Endothelial cell of umbilical vein (primary cell): Measurements from ENCODE around the gene PIP4K2B. TPM values are rescaled to one million over a fixed set of nuclear protein-coding genes. Genes with fewer than 3 reads are reported as not detected.
A peak's percentile ranks its signal among the peaks of the same experiment; 100 is the strongest.

Experiments
- BruUV-seq: library from RNA; stranded (reverse); fragments of 400-500 nt; replicated peaks from 2 replicates; lab custom pipeline; 2021; lab: Mats Ljungman, UMichigan
- CTCF ChIA-PET: fragments of 300-600, 350-600 bp; sonication (Branson Sonifier 250); formaldehyde crosslinking; loops from one replicate; lab custom pipeline; 2021; ENCODE audit warnings: antibody characterized with exemption, inconsistent platforms; lab: Charles Lee
- POLR2A ChIA-PET: fragments of 300-600, 350-600 bp; sonication (Branson Sonifier 250); formaldehyde crosslinking; loops from one replicate; lab custom pipeline; 2021; ENCODE audit warnings: antibody characterized with exemption, inconsistent platforms; lab: Charles Lee
- DNase-seq: peaks from one replicate; pipeline ENCODE4 v3.0.0-alpha.2; 2011; ENCODE audit warnings: low read depth, low spot score
- FAIRE-seq: peaks from 2 replicates; lab custom pipeline; 2011; peaks lifted over from hg19 to GRCh38; lab: Jason Lieb, UNC
- H2AFZ ChIP-seq: 2 replicates; pipeline ENCODE4 v1.6.0; 2012; ENCODE audit warnings: low read depth, low read length, control low read depth, inconsistent platforms
- H3K27ac ChIP-seq: 2 replicates; pipeline ENCODE4 v1.5.1; 2011; ENCODE audit warnings: low read depth, mild to moderate bottlenecking, control low read depth, low read length, moderate library complexity; ENCODE audit not compliant: insufficient read depth
- H3K27me3 ChIP-seq, 2 experiments: 2 replicates each; pipeline versions ENCODE4 v1.6.0 to v1.6.1; 2011; ENCODE audit warnings: low read length in 2 of 2, mixed read lengths in 1 of 2; ENCODE audit not compliant: control insufficient read depth in 2 of 2, insufficient read depth in 2 of 2
- H3K36me3 ChIP-seq, 2 experiments: 2 replicates in 1 of 2; 3 replicates in 1 of 2; pipeline ENCODE4 v1.5.1; 2011; ENCODE audit warnings: low read length in 2 of 2, mild to moderate bottlenecking in 1 of 2, moderate library complexity in 1 of 2; ENCODE audit not compliant: control insufficient read depth in 2 of 2, insufficient read depth in 2 of 2; ENCODE audit errors: extremely low read depth in 1 of 2
- H3K4me1 ChIP-seq: 3 replicates; pipeline ENCODE4 v1.5.1; 2011; ENCODE audit warnings: mild to moderate bottlenecking, low read length; ENCODE audit not compliant: control insufficient read depth, insufficient read depth; ENCODE audit errors: extremely low read depth
- H3K4me2 ChIP-seq: 2 replicates; pipeline ENCODE4 v1.6.1; 2011; ENCODE audit warnings: low read length, control low read depth, mixed read lengths; ENCODE audit not compliant: insufficient read depth
- H3K4me3 ChIP-seq, 3 experiments: fragments of 200-600 bp in 1 of 3; sonication (generic), shearing (Covaris generic) in 1 of 3; replicated peaks in 1 of 3; 2 replicates each; pipeline ENCODE4 v1.5.1; 2011 to 2016; ENCODE audit warnings: control low read depth in 3 of 3, low read length in 3 of 3, mild to moderate bottlenecking in 2 of 3, inconsistent platforms in 1 of 3, low read depth in 1 of 3, moderate library complexity in 1 of 3; ENCODE audit not compliant: insufficient read depth in 1 of 3
- H3K79me2 ChIP-seq: 2 replicates; pipeline ENCODE4 v1.6.0; 2012; ENCODE audit warnings: low read length, inconsistent platforms; ENCODE audit not compliant: control insufficient read depth, insufficient read depth
- H3K9ac ChIP-seq: replicated peaks from 2 replicates; pipeline ENCODE3; 2011; ENCODE audit warnings: low read length, control low read depth; ENCODE audit not compliant: insufficient read depth; ENCODE audit errors: extremely low read depth
- H3K9me1 ChIP-seq: replicated peaks from 3 replicates; pipeline ENCODE4 v1.6.0; 2011; ENCODE audit warnings: mild to moderate bottlenecking, low read length; ENCODE audit not compliant: control insufficient read depth, insufficient read depth; ENCODE audit errors: extremely low read depth
- H3K9me3 ChIP-seq: replicated peaks from 2 replicates; pipeline ENCODE4 v1.5.1; 2012; ENCODE audit warnings: low read length, inconsistent platforms; ENCODE audit not compliant: control insufficient read depth, insufficient read depth
- H4K20me1 ChIP-seq: replicated peaks from 2 replicates; pipeline ENCODE3; 2011; ENCODE audit warnings: mild to moderate bottlenecking, low read length; ENCODE audit not compliant: control insufficient read depth, insufficient read depth; ENCODE audit errors: extremely low read depth
- CTCF ChIP-seq, 2 donors: IDR thresholded peaks; 1 replicate in 1 of 2; 2 replicates in 1 of 2; pipeline ENCODE4 v1.5.1; 2011; ENCODE audit warnings: low read length in 2 of 2, mild to moderate bottlenecking in 2 of 2, moderate library complexity in 2 of 2, control low read depth in 1 of 2, inconsistent platforms in 1 of 2, low read depth in 1 of 2; ENCODE audit not compliant: insufficient read depth in 1 of 2; ENCODE audit errors: extremely low read depth in 1 of 2
- EZH2 ChIP-seq: IDR thresholded peaks from 2 replicates; pipeline ENCODE4 v1.6.1; 2012; ENCODE audit warnings: borderline replicate concordance, low read depth, mild to moderate bottlenecking, moderate library complexity, low read length, inconsistent platforms; ENCODE audit not compliant: severe bottlenecking
- FOS ChIP-seq: IDR thresholded peaks from 2 replicates; pipeline ENCODE4 v1.6.1; 2011; ENCODE audit warnings: mild to moderate bottlenecking, low read length, moderate library complexity, borderline replicate concordance; ENCODE audit not compliant: insufficient read depth
- GATA2 ChIP-seq: IDR thresholded peaks from 2 replicates; pipeline ENCODE4 v1.7.0; 2011; ENCODE audit warnings: low read depth, mild to moderate bottlenecking, moderate library complexity, mixed read lengths, low read length; ENCODE audit not compliant: insufficient read length, insufficient read depth
- POLR2A ChIP-seq: IDR thresholded peaks from 2 replicates; pipeline ENCODE4 v1.6.1; 2012; ENCODE audit warnings: low read depth, mild to moderate bottlenecking, control low read depth, low read length
- POLR2AphosphoS5 ChIP-seq: IDR thresholded peaks from 2 replicates; pipeline ENCODE4 v1.6.1; 2012; ENCODE audit warnings: low read depth, mild to moderate bottlenecking, control low read depth, low read length, moderate library complexity; ENCODE audit not compliant: insufficient read depth
- dilution Hi-C: fragments of 300-500 bp; cut with MboI; formaldehyde crosslinking; loops from one replicate; pipeline ENCODE4 v1.15.0; 2019; ENCODE audit warnings: low sequenced_read_pairs; ENCODE audit not compliant: extremely low pct_ligation_motif_present
- intact Hi-C: fragments of 100-400 bp; cut with micrococcal nuclease; formaldehyde crosslinking; loops from one replicate; pipeline ENCODE4 v1.10.0; 2022
- polyA plus RNA-seq, 4 experiments: library from polyadenylated mRNA; depleted of rRNA in 3 of 4; stranded (reverse) in 3 of 4; unstranded in 1 of 4; fragments of >200 nt; gene quantifications; 2 replicates each; pipeline versions ENCODE4 v1.2.1 to v1.2.3, GENCODE V29; 2011 to 2012; ENCODE audit warnings: missing spikeins in 1 of 4
- total RNA-seq: library from RNA; stranded (reverse); gene quantifications from 2 replicates; pipeline ENCODE4 v1.2.3, GENCODE V29; 2021

The PIP4K2B gene
- total and polyA plus RNA-seq, 2 donors (not counting 3 experiments of a cell fraction or from before 2014, with no cell fraction given): 23.1 to 48.8 TPM

GRCh38 chr17:38731526-38732294 is 67.6 kb downstream of the PIP4K2B start:
- no peak overlapping the region for H3K9ac ChIP-seq
- H3K9me1 ChIP-seq: no peaks in the 10 kb centered on the region
- BruUV-seq: no TSS peak
- intact Hi-C loops: no loop called here
- DNase-seq (no peak), FAIRE-seq (no peak)
- TF ChIP-seq POLR2AphosphoS5: no peak
- peak; percentile 63 for TF ChIP-seq POLR2A
- no peak for TF ChIP-seq FOS
- H4K20me1 ChIP-seq: no peaks in the 10 kb centered on the region
- peaks cover 3% of the 10 kb centered on the region for H3K79me2 ChIP-seq
- peaks cover 2 to 13% of the 10 kb centered on the region in 2 experiments for H3K36me3 ChIP-seq
- H3K4me2 ChIP-seq: peak overlapping the region; percentile 11
- H3K9me3 ChIP-seq: no peaks in the 10 kb centered on the region
- POLR2A ChIA-PET: interaction anchor here (0.6 to 1.1 kb wide), 2 partner anchors 55 to 691 kb away, joined by 3 to 12 read pairs; no protein-coding TSS in a partner anchor
- H3K4me1 ChIP-seq: peaks cover 27% of the 10 kb centered on the region
- no peak overlapping the region for H3K4me3 ChIP-seq
- no peak overlapping the region for H2AFZ ChIP-seq
- dilution Hi-C loops: no loop called here
- H3K27me3 ChIP-seq: no peaks in the 10 kb centered on the region
- CTCF ChIA-PET: interaction anchor here (0.9 to 2.7 kb wide), 14 partner anchors 9 to 422 kb away, joined by 3 to 39 read pairs (median 4); partner anchors contain the start of gene EPOP
- H3K27ac ChIP-seq: no peak overlapping the region

GRCh38 chr17:38730526-38731379 is 68.6 kb downstream of the PIP4K2B start:
- intact Hi-C loops: loop anchor here (1.0 kb wide), 2 partner anchors 28 to 53 kb away; no protein-coding TSS in a partner anchor
- Histone ChIP-seq H3K36me3 (peaks cover 2 to 7% of the 10 kb centered on the region in 2 experiments), H4K20me1 (no peaks in the 10 kb centered on the region), H3K4me1 (peaks cover 27% of the 10 kb centered on the region), H3K9me3 (no peaks in the 10 kb centered on the region), H3K27ac (peak overlapping the region; percentile 25), H3K9me1 (no peaks in the 10 kb centered on the region), H3K4me3 (peak overlapping the region; percentile 58 to 68 (median 64)), H2AFZ (peak overlapping the region; percentile 61), H3K79me2 (peaks cover 3% of the 10 kb centered on the region), H3K27me3 (no peaks in the 10 kb centered on the region), H3K4me2 (peak overlapping the region; percentile 75), H3K9ac (peak overlapping the region; percentile 57)
- ChIA-PET CTCF (interaction anchor here (0.9 to 2.7 kb wide), 16 partner anchors 8 to 423 kb away, joined by 3 to 39 read pairs (median 4); partner anchors contain the start of gene EPOP), POLR2A (interaction anchor here (0.6 to 1.1 kb wide), 3 partner anchors 53 to 692 kb away, joined by 3 to 12 read pairs (median 3); no protein-coding TSS in a partner anchor)
- dilution Hi-C loops: no loop called here
- TF ChIP-seq GATA2: no peak
- no peak for TF ChIP-seq FOS
- no peak for TF ChIP-seq POLR2A
- no peak for TF ChIP-seq CTCF (IDR thresholded peaks at IDR 0.05; ENCODE audit: extremely low read depth in 1 of 2, insufficient read depth in 1 of 2, low read depth in 1 of 2, low read length in 2 of 2)
- no peak for TF ChIP-seq EZH2
- BruUV-seq: no TSS peak
- peak; percentile 53 for DNase-seq
- no peak for FAIRE-seq
